ENCODE data around the gene USP30.

The USP30 gene

DNA sequence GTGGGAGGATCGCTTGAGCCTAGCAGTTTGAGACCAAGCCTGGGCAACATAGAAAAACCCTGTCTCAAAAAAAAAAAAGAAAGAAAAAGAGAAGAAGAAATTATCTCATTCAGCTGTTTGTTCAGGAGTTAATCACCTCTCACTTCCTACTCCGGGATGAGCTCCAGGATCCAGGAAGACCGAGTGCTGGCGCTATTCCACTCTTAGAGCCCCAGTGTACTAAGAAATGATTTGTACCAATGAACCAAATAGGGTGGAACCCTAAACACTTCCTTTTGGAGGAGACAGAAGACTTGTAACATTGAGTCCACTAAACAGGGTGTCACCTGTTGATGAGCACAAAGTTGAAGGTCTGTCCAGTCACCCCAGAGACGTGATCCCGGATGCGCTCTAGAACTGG is 37.3 kb downstream of the USP30 start:
- no peak overlapping the region for H3K4me3 ChIP-seq (ENCODE audit: insufficient read length, low read depth)

GRCh38 chr12:109092497-109093021 is 40.2 kb downstream of the USP30 start:
- H3K9me3 ChIP-seq (ENCODE audit: insufficient read depth, low read length) = peaks cover 7% of the 10 kb centered on the region; the same call in 1 of the 2 replicates
- H3K27me3 ChIP-seq (ENCODE audit: insufficient read depth, insufficient read length) = no peaks in the 10 kb centered on the region
- no peak for DNase-seq (ENCODE audit: low read depth, low spot score)
- H3K4me3 ChIP-seq (ENCODE audit: insufficient read length, low read depth) = no peak overlapping the region
- peaks cover 6% of the 10 kb centered on the region for H3K4me1 ChIP-seq (ENCODE audit: insufficient read depth, insufficient read length)
- H3K36me3 ChIP-seq (ENCODE audit: insufficient read depth, insufficient read length, low read length) = peaks cover 11% of the 10 kb centered on the region
- TF ChIP-seq SUZ12 (IDR thresholded peaks at IDR 0.05; ENCODE audit: extremely low read depth, insufficient read depth, insufficient read length) (no peak), ZNF274 (IDR thresholded peaks at IDR 0.05; ENCODE audit: low read depth, low read length) (no peak), YY1 (IDR thresholded peaks at IDR 0.05; ENCODE audit: insufficient read depth, insufficient read length) (no peak)
- no peak overlapping the region for H3K9ac ChIP-seq (ENCODE audit: insufficient read length, low read depth)

More for the DNA sequence above, 37.3 kb downstream of the USP30 start:
- peaks cover 7% of the 10 kb centered on the region; the same call in 1 of the 2 replicates for H3K9me3 ChIP-seq (ENCODE audit: insufficient read depth, low read length)
- TF ChIP-seq YY1 (IDR thresholded peaks at IDR 0.05; ENCODE audit: insufficient read depth, insufficient read length) (no peak), ZNF274 (IDR thresholded peaks at IDR 0.05; ENCODE audit: low read depth, low read length) (no peak)
- no peak overlapping the region for H3K9ac ChIP-seq (ENCODE audit: insufficient read length, low read depth)
- H3K4me1 ChIP-seq (ENCODE audit: insufficient read depth, insufficient read length) = peaks cover 6% of the 10 kb centered on the region
- no peaks in the 10 kb centered on the region for H3K27me3 ChIP-seq (ENCODE audit: insufficient read depth, insufficient read length)
- no peak for DNase-seq (ENCODE audit: low read depth, low spot score)
- peaks cover 29% of the 10 kb centered on the region for H3K36me3 ChIP-seq (ENCODE audit: insufficient read depth, insufficient read length, low read length)

DNA sequence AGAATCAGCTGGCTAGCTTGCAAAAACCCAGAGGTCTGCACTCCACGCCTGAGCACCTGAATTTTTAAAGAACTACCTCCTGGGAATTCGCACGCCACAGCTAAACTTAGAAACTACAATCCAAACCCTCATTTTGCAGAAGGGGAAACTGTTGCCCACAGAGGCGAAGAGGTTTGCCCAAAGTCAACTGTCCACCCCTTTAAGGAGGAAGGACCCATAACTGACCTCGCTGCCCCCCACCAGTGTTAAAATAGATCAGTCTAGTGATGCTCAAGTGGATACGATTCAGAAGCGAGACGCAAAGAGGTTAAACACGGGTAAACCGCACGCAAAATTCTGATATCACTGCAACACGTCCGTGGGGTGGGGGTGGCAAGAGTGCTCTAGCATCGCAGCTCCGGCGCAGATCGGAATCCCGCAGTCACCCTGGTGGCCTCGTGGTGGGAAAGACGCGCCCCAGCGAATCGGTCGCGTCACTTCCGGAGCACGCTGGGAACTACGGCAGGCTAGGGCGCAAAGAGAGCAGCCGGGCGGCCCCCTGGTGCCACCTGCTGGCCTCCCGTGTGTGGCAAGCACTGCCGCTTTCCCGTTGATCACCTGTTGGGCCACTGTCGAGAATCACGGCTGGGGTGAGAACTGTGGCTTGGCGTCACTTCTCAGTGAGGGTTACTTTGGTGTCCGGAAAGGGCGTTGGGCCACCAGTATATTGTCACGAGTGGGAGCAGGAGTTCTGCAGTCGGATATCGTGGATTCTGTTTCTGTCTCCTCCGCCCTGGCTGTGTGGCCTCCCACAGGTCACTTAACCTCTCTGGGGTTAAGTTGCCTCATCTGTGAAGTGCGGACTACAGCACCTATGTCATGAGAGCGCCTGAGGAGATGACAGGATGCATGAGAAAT is 40.9 kb downstream of the USP30 start, which contains the start of gene ALKBH2:
Gene ALKBH2 (minus strand): TSS at position 451 of the 897 bp plus-strand sequence. CDS start 686 bp downstream, outside the sequence.
- Histone ChIP-seq H3K9me3 (ENCODE audit: insufficient read depth, low read length) (peaks cover 7% of the 10 kb centered on the region; the same call in 1 of the 2 replicates), H3K9ac (ENCODE audit: insufficient read length, low read depth) (no peak within 1 kb of the TSS), H3K27me3 (ENCODE audit: insufficient read depth, insufficient read length) (no peaks in the 10 kb centered on the region), H3K4me1 (ENCODE audit: insufficient read depth, insufficient read length) (peaks cover 6% of the 10 kb centered on the region), H3K4me3 (ENCODE audit: insufficient read length, low read depth) (peak within 1 kb of the TSS; percentile 3), H3K36me3 (ENCODE audit: insufficient read depth, insufficient read length, low read length) (peaks cover 6% of the 10 kb centered on the region)
- peak; percentile 89 for DNase-seq (ENCODE audit: low read depth, low spot score)
- TF ChIP-seq YY1 (IDR thresholded peaks at IDR 0.05; ENCODE audit: insufficient read depth, insufficient read length) = no peak
- no peak for TF ChIP-seq ZNF274 (IDR thresholded peaks at IDR 0.05; ENCODE audit: low read depth, low read length)
- TF ChIP-seq SUZ12 (IDR thresholded peaks at IDR 0.05; ENCODE audit: extremely low read depth, insufficient read depth, insufficient read length) = no peak

DNA sequence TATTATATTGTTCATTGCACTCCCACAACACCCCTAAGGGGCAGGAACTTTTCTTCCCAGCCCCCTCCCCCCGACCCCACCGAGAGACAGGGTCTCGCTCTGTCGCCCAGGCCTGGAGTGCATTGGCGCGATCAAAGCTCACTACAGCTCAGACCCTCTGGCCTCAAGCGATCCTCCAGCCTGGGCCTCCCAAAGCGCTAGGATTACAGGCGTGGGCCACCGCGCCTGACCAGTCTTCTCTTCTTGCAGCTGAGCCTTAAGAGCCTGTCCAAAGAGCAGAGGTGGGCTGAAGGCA is 44.7 kb downstream of the USP30 start:
- Histone ChIP-seq H3K4me1 (ENCODE audit: insufficient read depth, insufficient read length) (peaks cover 6% of the 10 kb centered on the region), H3K36me3 (ENCODE audit: insufficient read depth, insufficient read length, low read length) (peaks cover 37% of the 10 kb centered on the region), H3K9me3 (ENCODE audit: insufficient read depth, low read length) (peaks cover 7% of the 10 kb centered on the region; the same call in 1 of the 2 replicates), H3K4me3 (ENCODE audit: insufficient read length, low read depth) (peak overlapping the region; percentile 73), H3K27me3 (ENCODE audit: insufficient read depth, insufficient read length) (no peaks in the 10 kb centered on the region), H3K9ac (ENCODE audit: insufficient read length, low read depth) (peak overlapping the region; percentile 12)
- no peak for TF ChIP-seq YY1 (IDR thresholded peaks at IDR 0.05; ENCODE audit: insufficient read depth, insufficient read length)
- no peak for TF ChIP-seq ZNF274 (IDR thresholded peaks at IDR 0.05; ENCODE audit: low read depth, low read length)
- TF ChIP-seq SUZ12 (IDR thresholded peaks at IDR 0.05; ENCODE audit: extremely low read depth, insufficient read depth, insufficient read length) = no peak
- DNase-seq (ENCODE audit: low read depth, low spot score) = no peak

GRCh38 chr12:109097435-109098182 is 45.2 kb downstream of the USP30 start, which contains the start of gene UNG:
TSS of gene UNG (plus strand) at chr12:109097597. CDS start at chr12:109097680, 83 bp downstream.
- Histone ChIP-seq H3K4me1 (ENCODE audit: insufficient read depth, insufficient read length) (peaks cover 2% of the 10 kb centered on the region), H3K9ac (ENCODE audit: insufficient read length, low read depth) (peak within 1 kb of the TSS; percentile 90), H3K27me3 (ENCODE audit: insufficient read depth, insufficient read length) (no peaks in the 10 kb centered on the region), H3K9me3 (ENCODE audit: insufficient read depth, low read length) (peaks cover 5% of the 10 kb centered on the region; the same call in 1 of the 2 replicates), H3K4me3 (ENCODE audit: insufficient read length, low read depth) (peak within 1 kb of the TSS; percentile 80), H3K36me3 (ENCODE audit: insufficient read depth, insufficient read length, low read length) (peaks cover 42% of the 10 kb centered on the region)
- TF ChIP-seq YY1 (IDR thresholded peaks at IDR 0.05; ENCODE audit: insufficient read depth, insufficient read length) (peak; percentile 46), SUZ12 (IDR thresholded peaks at IDR 0.05; ENCODE audit: extremely low read depth, insufficient read depth, insufficient read length) (no peak)
- peak; percentile 94 for DNase-seq (ENCODE audit: low read depth, low spot score)

DNA sequence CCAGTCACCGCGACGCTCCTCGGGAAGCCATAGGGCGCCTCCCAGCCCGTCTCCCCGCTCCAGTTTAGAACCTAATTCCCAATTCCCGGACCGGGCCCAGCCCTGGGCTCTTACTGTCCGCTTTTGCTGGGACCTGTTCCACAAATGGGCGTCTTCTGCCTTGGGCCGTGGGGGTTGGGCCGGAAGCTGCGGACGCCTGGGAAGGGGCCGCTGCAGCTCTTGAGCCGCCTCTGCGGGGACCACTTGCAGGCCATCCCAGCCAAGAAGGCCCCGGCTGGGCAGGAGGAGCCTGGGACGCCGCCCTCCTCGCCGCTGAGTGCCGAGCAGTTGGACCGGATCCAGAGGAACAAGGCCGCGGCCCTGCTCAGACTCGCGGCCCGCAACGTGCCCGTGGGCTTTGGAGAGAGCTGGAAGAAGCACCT is 45.8 kb downstream of the USP30 start:
- Histone ChIP-seq H3K9me3 (ENCODE audit: insufficient read depth, low read length) (no peaks in the 10 kb centered on the region), H3K36me3 (ENCODE audit: insufficient read depth, insufficient read length, low read length) (peaks cover 47% of the 10 kb centered on the region), H3K4me3 (ENCODE audit: insufficient read length, low read depth) (peak overlapping the region; percentile 80), H3K9ac (ENCODE audit: insufficient read length, low read depth) (peak overlapping the region; percentile 90), H3K4me1 (ENCODE audit: insufficient read depth, insufficient read length) (no peaks in the 10 kb centered on the region), H3K27me3 (ENCODE audit: insufficient read depth, insufficient read length) (no peaks in the 10 kb centered on the region)
- DNase-seq (ENCODE audit: low read depth, low spot score) = no peak
- no peak for TF ChIP-seq ZNF274 (IDR thresholded peaks at IDR 0.05; ENCODE audit: low read depth, low read length)
- TF ChIP-seq SUZ12 (IDR thresholded peaks at IDR 0.05; ENCODE audit: extremely low read depth, insufficient read depth, insufficient read length) = no peak
- TF ChIP-seq YY1 (IDR thresholded peaks at IDR 0.05; ENCODE audit: insufficient read depth, insufficient read length) = no peak

All from NT2/D1 (cell line).